K562 (cell line): ENCODE data around the gene SLC7A14. TPM values are rescaled to one million over a fixed set of nuclear protein-coding genes. Genes with fewer than 3 reads are reported as not detected.

Source experiments
- ATAC-seq: fragments of 200-7000 bp; cut with Tn5 transposase; 3 replicates; pipeline ENCODE4 v1.9.1; 2020; ENCODE audit warnings: moderate library complexity
- BruUV-seq: library from RNA; stranded (reverse); fragments of 400-500 nt; replicated peaks from 2 replicates; lab custom pipeline; 2021; lab: Mats Ljungman, UMichigan
- CTCF ChIA-PET: fragments of 300-600 bp; formaldehyde crosslinking; extraction: SDS; loops from one replicate; lab custom pipeline; 2021; ENCODE audit warnings: low intra/inter-chr PET ratio; lab: Yijun Ruan, JAX
- POLR2A ChIA-PET: fragments of 300-600, 350-650 bp; sonication (Branson Sonifier 250); formaldehyde crosslinking; extraction: SDS; loops from one replicate; lab custom pipeline; 2021; ENCODE audit warnings: antibody characterized with exemption, inconsistent platforms; lab: Yijun Ruan, JAX
- DNase-seq, 4 experiments: peaks; one replicate each; pipeline versions ENCODE4 v3.0.0 to v3.0.0-alpha.2; 2011 to 2018; ENCODE audit warnings: low spot score in 3 of 4, mixed read lengths in 3 of 4; ENCODE audit errors: extremely low read depth in 1 of 4
- FAIRE-seq: peaks from 2 replicates; lab custom pipeline; 2011; peaks lifted over from hg19 to GRCh38; lab: Jason Lieb, UNC
- H2AFZ ChIP-seq: 2 replicates; pipeline ENCODE4 v1.6.0; 2011; ENCODE audit warnings: low read depth, low read length, control low read depth, inconsistent platforms
- H3K27ac ChIP-seq: fragments of 200-600 bp; 3 replicates; pipeline ENCODE4 v1.8.0; 2011; ENCODE audit warnings: low read depth, mild to moderate bottlenecking, control low read depth, inconsistent platforms, low read length, moderate library complexity, mixed read lengths; ENCODE audit errors: extremely low read depth
- H3K27me3 ChIP-seq, 2 experiments: fragments of 300-600 bp in 1 of 2; 2 replicates in 1 of 2; 3 replicates in 1 of 2; pipeline versions ENCODE4 v1.6.0 to v1.8.0; 2011; ENCODE audit warnings: inconsistent platforms in 2 of 2, low read length in 2 of 2, mild to moderate bottlenecking in 1 of 2, mixed read lengths in 1 of 2, moderate library complexity in 1 of 2; ENCODE audit not compliant: control insufficient read depth in 2 of 2, insufficient read depth in 2 of 2
- H3K36me3 ChIP-seq: fragments of 300-600 bp; 3 replicates; pipeline ENCODE4 v1.8.0; 2011; ENCODE audit warnings: mild to moderate bottlenecking, low read length, inconsistent platforms; ENCODE audit not compliant: control insufficient read depth, insufficient read depth
- H3K4me1 ChIP-seq, 2 experiments: fragments of 200-600 bp in 1 of 2; replicated peaks in 1 of 2; 2 replicates in 1 of 2; 3 replicates in 1 of 2; pipeline versions ENCODE4 v1.5.1 to v1.8.0; 2011; ENCODE audit warnings: inconsistent platforms in 2 of 2, low read length in 2 of 2, mild to moderate bottlenecking in 1 of 2, mixed read lengths in 1 of 2, moderate library complexity in 1 of 2; ENCODE audit not compliant: control insufficient read depth in 2 of 2, insufficient read depth in 2 of 2
- H3K4me2 ChIP-seq: 2 replicates; pipeline ENCODE4 v1.6.1; 2011; ENCODE audit warnings: low read length, control low read depth, inconsistent platforms, mixed read lengths; ENCODE audit not compliant: insufficient read depth
- H3K4me3 ChIP-seq: fragments of 200-600 bp; sonication (generic), shearing (Covaris generic); 2 replicates; pipeline ENCODE4 v1.5.1; 2016; ENCODE audit warnings: control low read depth, inconsistent platforms
- H3K79me2 ChIP-seq: fragments of 200-600 bp; 3 replicates; pipeline ENCODE4 v1.8.0; 2011; ENCODE audit warnings: low read length, inconsistent platforms; ENCODE audit not compliant: control insufficient read depth, insufficient read depth
- H3K9ac ChIP-seq, 2 experiments: 2 replicates each; pipeline versions ENCODE4 v1.6.0 to v1.6.1; 2011; ENCODE audit warnings: low read depth in 2 of 2, low read length in 2 of 2, control low read depth in 1 of 2, inconsistent platforms in 1 of 2, mild to moderate bottlenecking in 1 of 2, mixed read lengths in 1 of 2; ENCODE audit not compliant: insufficient read depth in 1 of 2
- H3K9me1 ChIP-seq: one replicate; pipeline ENCODE4 v1.6.0; 2011; ENCODE audit warnings: inconsistent platforms, mild to moderate bottlenecking, low read length, moderate library complexity; ENCODE audit not compliant: control insufficient read depth, insufficient read depth
- H3K9me3 ChIP-seq: replicated peaks from 2 replicates; pipeline ENCODE4 v1.5.1; 2011; ENCODE audit warnings: low read depth, low read length, inconsistent platforms; ENCODE audit not compliant: control insufficient read depth, insufficient read depth
- H4K20me1 ChIP-seq: replicated peaks from 2 replicates; pipeline ENCODE4 v1.6.1; 2011; ENCODE audit warnings: low read length, inconsistent platforms, mixed read lengths; ENCODE audit not compliant: control insufficient read depth, insufficient read depth
- DACH1 ChIP-seq: fragments of 450-650 bp; IDR thresholded peaks from 2 replicates; pipeline ENCODE4 v1.6.1; 2018; ENCODE audit not compliant: partially characterized antibody
- E2F5 ChIP-seq: sonication (generic); formaldehyde crosslinking; IDR thresholded peaks from 2 replicates; pipeline ENCODE4 v1.8.0; 2022; ENCODE audit warnings: mild to moderate bottlenecking, missing genetic modification reagents
- FOXA3 ChIP-seq, 2 experiments: fragments of 450-650 bp in 1 of 2; sonication (generic) in 1 of 2; formaldehyde crosslinking; IDR thresholded peaks in 1 of 2; conservative IDR thresholded peaks in 1 of 2; 2 replicates each; pipeline versions ENCODE4 v1.4.0 to v1.8.0; 2020 to 2022; ENCODE audit warnings: mild to moderate bottlenecking in 2 of 2, missing genetic modification reagents in 1 of 2
- GTF2F1 ChIP-seq: IDR thresholded peaks from 2 replicates; pipeline ENCODE4 v1.6.1; 2011; ENCODE audit warnings: low read depth, low read length, improper control_type of control experiment
- LEF1 ChIP-seq: fragments of 450-650 bp; IDR thresholded peaks from 2 replicates; pipeline ENCODE4 v1.6.1; 2016; ENCODE audit warnings: mild to moderate bottlenecking
- MECOM ChIP-seq: fragments of 250-450 bp; sonication (Bioruptor Pico); IDR thresholded peaks from 2 replicates; pipeline ENCODE4 v1.8.0; 2022; ENCODE audit warnings: inconsistent platforms
- MTF1 ChIP-seq: fragments of 250-450 bp; sonication (Bioruptor Pico); IDR thresholded peaks from 2 replicates; pipeline ENCODE4 v1.9.0; 2021; ENCODE audit warnings: moderate library complexity, mild to moderate bottlenecking, inconsistent platforms, borderline replicate concordance
- NONO ChIP-seq, 2 experiments: fragments of 200-400 bp in 1 of 2; fragments of 450-650 bp in 1 of 2; formaldehyde crosslinking in 1 of 2; IDR thresholded peaks; 2 replicates each; pipeline ENCODE4 v1.6.1; 2017; ENCODE audit warnings: low read depth in 2 of 2, mild to moderate bottlenecking in 2 of 2, moderate library complexity in 2 of 2, low read length in 1 of 2
- NRF1 ChIP-seq, 2 experiments: fragments of 450-650 bp; IDR thresholded peaks in 1 of 2; conservative IDR thresholded peaks in 1 of 2; 2 replicates each; pipeline ENCODE4 v1.6.1; 2014; ENCODE audit warnings: mild to moderate bottlenecking in 2 of 2
- POLR2A ChIP-seq: fragments of 450-650 bp; conservative IDR thresholded peaks from 2 replicates; pipeline ENCODE4 v1.6.1; 2016
- RNF219 ChIP-seq: fragments of 250-450 bp; sonication (Bioruptor Pico); IDR thresholded peaks from 2 replicates; pipeline ENCODE4 v1.5.0; 2022; ENCODE audit warnings: mild to moderate bottlenecking
- SMARCA5 ChIP-seq: fragments of 450-650 bp; IDR thresholded peaks from 2 replicates; pipeline ENCODE4 v1.6.1; 2016
- SMARCC2 ChIP-seq: fragments of 450-650 bp; IDR thresholded peaks from 2 replicates; pipeline ENCODE4 v1.6.1; 2017; ENCODE audit warnings: antibody characterized with exemption, moderate library complexity, mild to moderate bottlenecking, low read depth
- ZFP30 ChIP-seq: fragments of 250-450 bp; sonication (Bioruptor Pico); IDR thresholded peaks from 2 replicates; pipeline ENCODE4 v1.8.0; 2022; ENCODE audit warnings: moderate library complexity, mild to moderate bottlenecking, inconsistent platforms, borderline replicate concordance
- WGBS: fragments of 100-300 bp; shearing (Covaris generic); methylation state at CpG from one replicate; pipeline ENCODE4 v1.1.6; 2016; ENCODE audit warnings: low coverage, mixed read lengths; ENCODE audit not compliant: insufficient coverage; ENCODE audit errors: missing lambda C conversion rate; 5-methylcytosine and 5-hydroxymethylcytosine counted together
- in situ Hi-C: fragments of 300-500 bp; cut with MboI; formaldehyde crosslinking; loops from 4 replicates; pipeline ENCODE4 v1.15.0; 2018; ENCODE audit warnings: inconsistent platforms, mixed read lengths
- intact Hi-C: fragments of 100-400 bp; cut with micrococcal nuclease; formaldehyde crosslinking; loops from 2 replicates; pipeline ENCODE4 v1.14.2; 2022
- polyA plus RNA-seq, 8 experiments: library from polyadenylated mRNA; depleted of rRNA in 4 of 8; stranded (reverse) in 5 of 8; unstranded in 3 of 8; fragments of >200 nt; fragmentation: Nextera tagmentation in 2 of 8; fragmentation: Illumina TruSeq in 1 of 8; extraction: Ambion mirVana in 2 of 8; extraction: Trizol in 1 of 8; gene quantifications; 2 replicates each; pipeline versions ENCODE4 v1.2.1 to v1.2.3, GENCODE V29; 2011 to 2014; ENCODE audit warnings: inconsistent platforms in 1 of 8, missing spikeins in 1 of 8
- total RNA-seq, 7 experiments: library from RNA; depleted of rRNA in 6 of 7; stranded (reverse); fragments of >200 nt in 6 of 7; fragmentation: Illumina TruSeq in 2 of 7; extraction: Trizol in 2 of 7; gene quantifications; 2 replicates each; pipeline versions ENCODE4 v1.2.1 to v1.2.3, GENCODE V29; 2011 to 2021; ENCODE audit warnings: low replicate concordance in 1 of 7

SLC7A14 gene
- total and polyA plus RNA-seq, 9 of the 15 experiments (the other 6 are each of a cell fraction or from before 2014, with no cell fraction given), result not detected

- ChIA-PET POLR2A (interaction anchor here (1.7 kb wide), 1 partner anchor 10 kb away, joined by 4 read pairs; no protein-coding TSS in a partner anchor), CTCF (no interaction called here)
- H3K27ac ChIP-seq, result no peak overlapping the region
- H3K4me3 ChIP-seq, result no peak overlapping the region
- H3K4me2 ChIP-seq, result no peak overlapping the region
- in situ Hi-C loops, result no loop called here
- intact Hi-C loops, result loop anchor here (10.0 kb wide), 2 partner anchors 176 to 204 kb away; no protein-coding TSS in a partner anchor
- ATAC-seq (no peak), FAIRE-seq (no peak), DNase-seq (no peak)
- TF ChIP-seq LEF1, result no peak
- TF ChIP-seq ZFP30 (CRISPR knock-in tag), result no peak
- no peak for TF ChIP-seq SMARCC2
- peak; percentile 51; the same call in 1 of the 2 replicates for TF ChIP-seq POLR2A
- no peak for TF ChIP-seq E2F5 (CRISPR knock-in tag)
- peak; percentile 30 for TF ChIP-seq DACH1
- 0 out of 4 replicates have a peak, but pooled peaks of 1 of the 2 experiments have one; percentile 27 for TF ChIP-seq NONO (IDR thresholded peaks at IDR 0.05; ENCODE audit: low read depth in 2 of 2, low read length in 1 of 2)
- TF ChIP-seq FOXA3 (CRISPR knock-in tag; conservative IDR thresholded peaks at IDR 0.05 in 1 of 2, IDR thresholded peaks at IDR 0.05 in 1 of 2), result no peak
- no peak for TF ChIP-seq GTF2F1
- no peak for TF ChIP-seq SMARCA5
- no peak for TF ChIP-seq NRF1 (conservative IDR thresholded peaks at IDR 0.05 in 1 of 2, IDR thresholded peaks at IDR 0.05 in 1 of 2)
- no peak for TF ChIP-seq RNF219 (CRISPR knock-in tag)
- TF ChIP-seq MTF1 (CRISPR knock-in tag), result no peak
- TF ChIP-seq MECOM (CRISPR knock-in tag), result no peak
- peaks cover 0 to 7% of the 10 kb centered on the region in 2 experiments; a peak in 4 of 5 replicates for H3K27me3 ChIP-seq
- H2AFZ ChIP-seq, result no peak overlapping the region
- no peaks in the 10 kb centered on the region for H4K20me1 ChIP-seq
- H3K9me1 ChIP-seq, result no peaks in the 10 kb centered on the region
- WGBS, result 14% methylated on average over 2 of the region's 2 CpGs
- peaks cover 0 to 1% of the 10 kb centered on the region in 2 experiments; a peak in 3 of 5 replicates for H3K4me1 ChIP-seq
- H3K36me3 ChIP-seq, result no peaks in the 10 kb centered on the region
- no TSS peak for BruUV-seq
- no peaks in the 10 kb centered on the region for H3K79me2 ChIP-seq
- no peak overlapping the region for H3K9ac ChIP-seq
- H3K9me3 ChIP-seq, result no peaks in the 10 kb centered on the region
These were observed 94.9 kb downstream of the SLC7A14 start for GRCh38 chr3:170490828-170491560.
